Gastroesophageal sphincter (tissue), 3 donors: ENCODE measurements around the gene VGLL2.
A peak's percentile ranks its signal among the peaks of the same experiment; 100 is the strongest.

ENCODE experiments used
- EP300 ChIP-seq: sonication (generic); formaldehyde crosslinking; IDR thresholded peaks from one replicate; pipeline ENCODE4 v1.6.1; 2017; ENCODE audit warnings: antibody characterized with exemption, mild to moderate bottlenecking
- POLR2A ChIP-seq, 2 donors: fragments of 450-650 bp; IDR thresholded peaks; one replicate each; pipeline ENCODE4 v1.6.1; 2017; ENCODE audit warnings: antibody characterized with exemption in 2 of 2, mild to moderate bottlenecking in 2 of 2, moderate library complexity in 1 of 2
- POLR2AphosphoS5 ChIP-seq: sonication (generic); formaldehyde crosslinking; IDR thresholded peaks from one replicate; pipeline ENCODE4 v1.6.1; 2017; ENCODE audit warnings: antibody characterized with exemption
- TF ChIP-seq, protein P1 (sequence below), 4 experiments: fragments of 200-600 bp in 2 of 4; fragments of 450-650 bp in 2 of 4; sonication (generic) in 1 of 4; IDR thresholded peaks; one replicate each; pipeline ENCODE4 v1.5.1; 2017 to 2019; ENCODE audit warnings: antibody characterized with exemption in 4 of 4, mild to moderate bottlenecking in 2 of 4, moderate library complexity in 2 of 4

DNA sequence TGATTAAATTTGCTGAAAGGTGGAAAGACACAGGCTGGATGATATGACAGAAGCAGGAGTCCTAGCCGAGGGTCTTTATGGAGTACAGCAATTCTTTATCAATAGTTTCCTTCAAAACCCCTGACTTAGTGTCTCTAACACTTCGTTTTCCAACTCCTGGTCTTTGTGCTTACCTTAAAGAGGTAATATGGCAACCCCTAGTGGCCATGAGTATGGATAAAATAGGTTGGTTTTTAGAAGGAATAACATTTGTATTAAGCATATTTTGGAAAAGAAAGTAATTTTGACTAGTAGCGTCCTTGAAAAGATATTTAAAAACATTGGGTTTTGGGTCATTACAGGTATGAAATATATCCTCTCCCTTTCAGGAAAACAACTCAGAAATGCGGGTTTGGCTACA lies 51.9 kb downstream of the VGLL2 start:
- TF ChIP-seq, protein P1, sequence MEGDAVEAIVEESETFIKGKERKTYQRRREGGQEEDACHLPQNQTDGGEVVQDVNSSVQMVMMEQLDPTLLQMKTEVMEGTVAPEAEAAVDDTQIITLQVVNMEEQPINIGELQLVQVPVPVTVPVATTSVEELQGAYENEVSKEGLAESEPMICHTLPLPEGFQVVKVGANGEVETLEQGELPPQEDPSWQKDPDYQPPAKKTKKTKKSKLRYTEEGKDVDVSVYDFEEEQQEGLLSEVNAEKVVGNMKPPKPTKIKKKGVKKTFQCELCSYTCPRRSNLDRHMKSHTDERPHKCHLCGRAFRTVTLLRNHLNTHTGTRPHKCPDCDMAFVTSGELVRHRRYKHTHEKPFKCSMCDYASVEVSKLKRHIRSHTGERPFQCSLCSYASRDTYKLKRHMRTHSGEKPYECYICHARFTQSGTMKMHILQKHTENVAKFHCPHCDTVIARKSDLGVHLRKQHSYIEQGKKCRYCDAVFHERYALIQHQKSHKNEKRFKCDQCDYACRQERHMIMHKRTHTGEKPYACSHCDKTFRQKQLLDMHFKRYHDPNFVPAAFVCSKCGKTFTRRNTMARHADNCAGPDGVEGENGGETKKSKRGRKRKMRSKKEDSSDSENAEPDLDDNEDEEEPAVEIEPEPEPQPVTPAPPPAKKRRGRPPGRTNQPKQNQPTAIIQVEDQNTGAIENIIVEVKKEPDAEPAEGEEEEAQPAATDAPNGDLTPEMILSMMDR (IDR thresholded peaks at IDR 0.05) = peak in 1 of 4 experiments; percentile 5
- TF ChIP-seq POLR2A (IDR thresholded peaks at IDR 0.05) (no peak), POLR2AphosphoS5 (no peak), EP300 (no peak)
